PFSK-1 (cell line): Measurements from ENCODE around the gene STIP1.

ENCODE experiments used
- FOXP2 ChIP-seq: optimal IDR thresholded peaks from 2 replicates; pipeline ENCODE3; 2011; ENCODE audit warnings: borderline replicate concordance, control low read depth, inconsistent platforms; ENCODE audit not compliant: insufficient read depth; ENCODE audit errors: extremely low read length, extremely low read depth
- POLR2AphosphoS5 ChIP-seq: IDR thresholded peaks from 2 replicates; pipeline ENCODE4 v1.6.1; 2012; ENCODE audit warnings: low read depth, mild to moderate bottlenecking, control low read depth, low read length, moderate library complexity
- SIN3A ChIP-seq: IDR thresholded peaks from 2 replicates; pipeline ENCODE4 v1.6.1; 2012; ENCODE audit warnings: mild to moderate bottlenecking, low read length, moderate library complexity, borderline replicate concordance; ENCODE audit not compliant: insufficient read depth
- TAF1 ChIP-seq: IDR thresholded peaks from 2 replicates; pipeline ENCODE4 v1.6.1; 2012; ENCODE audit warnings: low read length, control low read depth, borderline replicate concordance; ENCODE audit not compliant: insufficient read depth
- TF ChIP-seq, protein P1 (sequence below), 2 experiments: IDR thresholded peaks; 2 replicates each; pipeline versions ENCODE4 v1.6.1 to v1.8.0; 2011 to 2012; ENCODE audit warnings: low read depth in 2 of 2, low read length in 2 of 2, control low read depth in 1 of 2, inconsistent platforms in 1 of 2, mild to moderate bottlenecking in 1 of 2, moderate library complexity in 1 of 2; ENCODE audit not compliant: insufficient read depth in 1 of 2

STIP1 gene

GRCh38 chr11:64246871-64247728, 61.1 kb downstream of the STIP1 start, which contains the start of gene PPP1R14B:
Gene PPP1R14B, minus strand, starts transcription at chr11:64246943. Its CDS starts 270 bp downstream, at chr11:64246673.
- TF ChIP-seq SIN3A (peak; percentile 31; the same call in 1 of the 2 replicates), TAF1 (no peak), POLR2AphosphoS5 (no peak; the same call in 1 of the 2 replicates)

- TF ChIP-seq FOXP2, result no peak
- TF ChIP-seq, protein P1, sequence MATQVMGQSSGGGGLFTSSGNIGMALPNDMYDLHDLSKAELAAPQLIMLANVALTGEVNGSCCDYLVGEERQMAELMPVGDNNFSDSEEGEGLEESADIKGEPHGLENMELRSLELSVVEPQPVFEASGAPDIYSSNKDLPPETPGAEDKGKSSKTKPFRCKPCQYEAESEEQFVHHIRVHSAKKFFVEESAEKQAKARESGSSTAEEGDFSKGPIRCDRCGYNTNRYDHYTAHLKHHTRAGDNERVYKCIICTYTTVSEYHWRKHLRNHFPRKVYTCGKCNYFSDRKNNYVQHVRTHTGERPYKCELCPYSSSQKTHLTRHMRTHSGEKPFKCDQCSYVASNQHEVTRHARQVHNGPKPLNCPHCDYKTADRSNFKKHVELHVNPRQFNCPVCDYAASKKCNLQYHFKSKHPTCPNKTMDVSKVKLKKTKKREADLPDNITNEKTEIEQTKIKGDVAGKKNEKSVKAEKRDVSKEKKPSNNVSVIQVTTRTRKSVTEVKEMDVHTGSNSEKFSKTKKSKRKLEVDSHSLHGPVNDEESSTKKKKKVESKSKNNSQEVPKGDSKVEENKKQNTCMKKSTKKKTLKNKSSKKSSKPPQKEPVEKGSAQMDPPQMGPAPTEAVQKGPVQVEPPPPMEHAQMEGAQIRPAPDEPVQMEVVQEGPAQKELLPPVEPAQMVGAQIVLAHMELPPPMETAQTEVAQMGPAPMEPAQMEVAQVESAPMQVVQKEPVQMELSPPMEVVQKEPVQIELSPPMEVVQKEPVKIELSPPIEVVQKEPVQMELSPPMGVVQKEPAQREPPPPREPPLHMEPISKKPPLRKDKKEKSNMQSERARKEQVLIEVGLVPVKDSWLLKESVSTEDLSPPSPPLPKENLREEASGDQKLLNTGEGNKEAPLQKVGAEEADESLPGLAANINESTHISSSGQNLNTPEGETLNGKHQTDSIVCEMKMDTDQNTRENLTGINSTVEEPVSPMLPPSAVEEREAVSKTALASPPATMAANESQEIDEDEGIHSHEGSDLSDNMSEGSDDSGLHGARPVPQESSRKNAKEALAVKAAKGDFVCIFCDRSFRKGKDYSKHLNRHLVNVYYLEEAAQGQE (IDR thresholded peaks at IDR 0.05; ENCODE audit: insufficient read depth in 1 of 2, low read depth in 2 of 2, low read length in 2 of 2), result no peak
- TF ChIP-seq SIN3A, result no peak
- no peak for TF ChIP-seq POLR2AphosphoS5
- no peak for TF ChIP-seq TAF1
These were observed 62.0 kb downstream of the STIP1 start for GRCh38 chr11:64247729-64248531.

- TF ChIP-seq, protein P1 (IDR thresholded peaks at IDR 0.05; ENCODE audit: insufficient read depth in 1 of 2, low read depth in 2 of 2, low read length in 2 of 2), result no peak
- TF ChIP-seq TAF1 (no peak), SIN3A (no peak), FOXP2 (no peak), POLR2AphosphoS5 (no peak)
These were observed 62.6 kb downstream of the STIP1 start for GRCh38 chr11:64248578-64248977.

- TF ChIP-seq POLR2AphosphoS5, result no peak
- no peak for TF ChIP-seq TAF1
- TF ChIP-seq, protein P1 (IDR thresholded peaks at IDR 0.05; ENCODE audit: insufficient read depth in 1 of 2, low read depth in 2 of 2, low read length in 2 of 2), result no peak
- no peak for TF ChIP-seq FOXP2
These were observed 63.1 kb downstream of the STIP1 start for GRCh38 chr11:64249038-64249437.

DNA sequence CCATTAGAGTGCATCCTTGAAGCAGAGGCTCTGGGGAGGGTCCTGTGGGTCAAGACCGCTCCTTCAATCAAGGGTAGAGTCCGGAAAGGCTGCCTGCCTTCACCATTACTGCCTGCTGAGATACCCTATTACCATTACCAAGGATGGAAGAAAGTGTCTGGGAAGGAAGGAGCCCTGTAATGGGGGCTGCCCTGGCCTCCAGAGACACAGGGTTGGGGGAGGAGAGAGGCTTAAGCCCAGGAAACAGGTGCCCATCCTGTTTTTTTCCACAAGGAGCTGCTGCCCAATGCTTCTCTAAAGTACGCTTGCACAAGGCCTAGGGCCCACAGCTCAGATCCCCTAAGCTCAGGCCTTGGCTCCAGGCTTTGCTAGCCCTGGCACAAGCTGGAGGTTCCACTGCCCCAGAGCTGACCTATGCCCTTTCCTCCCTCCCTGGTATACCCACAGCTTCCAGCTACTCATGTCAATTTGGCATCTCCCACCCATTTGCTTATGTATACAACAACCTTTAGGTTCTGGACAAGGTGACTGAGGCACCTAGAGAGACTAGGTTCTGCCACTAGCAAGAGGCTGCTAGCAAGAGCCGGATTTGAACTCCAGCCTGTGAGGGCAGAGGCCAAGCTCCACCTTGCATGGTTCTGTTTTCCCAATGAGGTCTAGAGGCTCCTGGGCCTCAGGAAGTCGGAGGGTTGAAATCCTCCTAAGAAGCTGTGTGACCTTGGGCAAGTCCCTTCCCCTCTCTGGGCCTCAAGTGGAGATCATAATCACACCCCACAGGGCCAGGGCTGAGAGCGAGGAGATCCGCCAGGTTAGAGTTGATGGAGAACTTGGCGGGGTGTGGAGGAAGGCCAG, 63.8 kb downstream of the STIP1 start:
- TF ChIP-seq POLR2AphosphoS5, result no peak
- TF ChIP-seq FOXP2, result no peak
- TF ChIP-seq SIN3A, result no peak
- no peak for TF ChIP-seq TAF1
- TF ChIP-seq, protein P1 (IDR thresholded peaks at IDR 0.05; ENCODE audit: insufficient read depth in 1 of 2, low read depth in 2 of 2, low read length in 2 of 2), result no peak
